Fibroblast of lung (primary cell): ENCODE measurements around the gene COL16A1. TPM values are rescaled to one million over a fixed set of nuclear protein-coding genes. Genes with fewer than 3 reads are reported as not detected.

ENCODE experiments used
- DNase-seq, 2 donors: peaks; one replicate each; pipeline versions ENCODE4 v3.0.0 to v3.0.0-alpha.2; 2010; ENCODE audit warnings: low read depth in 2 of 2
- H2AFZ ChIP-seq: 2 replicates; pipeline ENCODE4 v1.5.1; 2012; ENCODE audit warnings: low read length, control low read depth, inconsistent platforms
- H3K27ac ChIP-seq: 2 replicates; pipeline ENCODE4 v1.5.1; 2011; ENCODE audit warnings: low read length, control low read depth; ENCODE audit not compliant: insufficient read depth
- H3K27me3 ChIP-seq: 2 replicates; pipeline ENCODE4 v1.5.1; 2011; ENCODE audit warnings: mild to moderate bottlenecking, low read length; ENCODE audit not compliant: control insufficient read depth, insufficient read depth
- H3K36me3 ChIP-seq: 2 replicates; pipeline ENCODE4 v1.5.1; 2011; ENCODE audit warnings: low read length; ENCODE audit not compliant: control insufficient read depth, insufficient read depth
- H3K4me1 ChIP-seq: 2 replicates; pipeline ENCODE4 v1.5.1; 2011; ENCODE audit warnings: low read length; ENCODE audit not compliant: control insufficient read depth, insufficient read depth; ENCODE audit errors: extremely low read depth
- H3K4me2 ChIP-seq: 2 replicates; pipeline ENCODE4 v1.5.1; 2011; ENCODE audit warnings: low read length, control low read depth; ENCODE audit not compliant: insufficient read depth; ENCODE audit errors: extremely low read depth
- H3K4me3 ChIP-seq, 4 experiments: fragments of 200-600 bp in 1 of 4; sonication (generic) in 1 of 4; replicated peaks in 1 of 4; 2 replicates each; pipeline ENCODE4 v1.5.1; 2011 to 2016; ENCODE audit warnings: low read length in 4 of 4, low read depth in 3 of 4, mild to moderate bottlenecking in 3 of 4, control low read depth in 2 of 4, inconsistent platforms in 1 of 4, mixed read lengths in 1 of 4; ENCODE audit not compliant: insufficient read depth in 1 of 4; ENCODE audit errors: control extremely low read depth in 1 of 4
- H3K79me2 ChIP-seq: 2 replicates; pipeline ENCODE4 v1.5.1; 2012; ENCODE audit warnings: mild to moderate bottlenecking, low read length, inconsistent platforms; ENCODE audit not compliant: control insufficient read depth, insufficient read depth
- H3K9ac ChIP-seq: 2 replicates; pipeline ENCODE4 v1.5.1; 2011; ENCODE audit warnings: mild to moderate bottlenecking, low read length, control low read depth; ENCODE audit not compliant: insufficient read depth
- H3K9me3 ChIP-seq: 2 replicates; pipeline ENCODE4 v1.5.1; 2012; ENCODE audit warnings: low read depth, low read length; ENCODE audit not compliant: control insufficient read depth, insufficient read depth
- H4K20me1 ChIP-seq: 2 replicates; pipeline ENCODE4 v1.5.1; 2011; ENCODE audit warnings: low read length; ENCODE audit not compliant: control insufficient read depth, insufficient read depth; ENCODE audit errors: extremely low read depth
- CTCF ChIP-seq, 2 donors: IDR thresholded peaks in 1 of 2; conservative IDR thresholded peaks in 1 of 2; 1 replicate in 1 of 2; 2 replicates in 1 of 2; pipeline ENCODE4 v1.5.1; 2011 to 2012; ENCODE audit warnings: low read length in 2 of 2, control low read depth in 1 of 2, inconsistent platforms in 1 of 2, low read depth in 1 of 2, mild to moderate bottlenecking in 1 of 2
- EZH2 ChIP-seq: IDR thresholded peaks from 2 replicates; pipeline ENCODE4 v1.5.1; 2012; ENCODE audit warnings: low read length, control low read depth, mild to moderate bottlenecking; ENCODE audit errors: missing control alignments
- polyA plus RNA-seq, 2 donors: library from polyadenylated mRNA; depleted of rRNA in 1 of 2; stranded (reverse) in 1 of 2; unstranded in 1 of 2; fragments of >200 nt; gene quantifications; 2 replicates each; pipeline ENCODE4 v1.2.1, GENCODE V29; 2011 to 2012; ENCODE audit warnings: missing spikeins in 1 of 2
- total RNA-seq: library from RNA; depleted of rRNA; stranded (reverse); fragments of >200 nt; gene quantifications from 2 replicates; pipeline ENCODE4 v1.2.1, GENCODE V29; 2014

The COL16A1 gene
- total and polyA plus RNA-seq, 2 donors (not counting 1 experiment from before 2014, with no cell fraction given), result 20.9 to 80.3 TPM

DNA sequence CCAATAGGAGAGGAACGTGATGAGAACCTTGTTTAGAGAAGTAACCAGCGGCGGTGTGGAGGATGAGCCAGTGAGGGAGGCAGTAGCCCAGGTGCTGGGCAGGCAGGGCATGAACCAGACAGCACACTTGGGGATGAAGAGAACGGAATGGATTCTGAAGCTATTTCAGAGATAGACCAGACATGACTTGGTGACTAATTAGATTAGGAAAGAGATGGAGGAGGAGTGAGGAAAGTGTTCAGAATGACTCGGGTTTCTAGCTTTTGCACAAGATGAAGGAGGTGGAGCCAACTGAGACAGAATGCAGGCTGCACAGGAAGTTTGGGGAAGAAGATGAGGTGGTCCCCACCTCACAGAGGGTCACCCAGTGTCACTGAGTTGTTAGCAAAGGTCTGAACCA, 64.3 kb downstream of the COL16A1 start:
- no peak overlapping the region for H3K27ac ChIP-seq
- no peaks in the 10 kb centered on the region for H4K20me1 ChIP-seq
- DNase-seq, result peak; percentile 57 to 72

GRCh38 chr1:31637915-31638673, 65.7 kb downstream of the COL16A1 start:
- TF ChIP-seq EZH2 (no peak), CTCF (conservative IDR thresholded peaks at IDR 0.05 in 1 of 2, IDR thresholded peaks at IDR 0.05 in 1 of 2; ENCODE audit: low read depth in 1 of 2, low read length in 2 of 2) (no peak)

More for the DNA sequence above, 64.3 kb downstream of the COL16A1 start:
- no peaks in the 10 kb centered on the region for H3K9me3 ChIP-seq
- TF ChIP-seq CTCF (conservative IDR thresholded peaks at IDR 0.05 in 1 of 2, IDR thresholded peaks at IDR 0.05 in 1 of 2; ENCODE audit: low read depth in 1 of 2, low read length in 2 of 2) (no peak), EZH2 (no peak)
- H2AFZ ChIP-seq, result no peak overlapping the region
- H3K9ac ChIP-seq, result no peak overlapping the region
- peaks cover 50% of the 10 kb centered on the region for H3K79me2 ChIP-seq
- H3K4me2 ChIP-seq, result no peak overlapping the region
- H3K4me1 ChIP-seq, result peaks cover 6% of the 10 kb centered on the region
- H3K27me3 ChIP-seq, result no peaks in the 10 kb centered on the region
- H3K4me3 ChIP-seq, result no peak overlapping the region
- no peaks in the 10 kb centered on the region for H3K36me3 ChIP-seq

DNA sequence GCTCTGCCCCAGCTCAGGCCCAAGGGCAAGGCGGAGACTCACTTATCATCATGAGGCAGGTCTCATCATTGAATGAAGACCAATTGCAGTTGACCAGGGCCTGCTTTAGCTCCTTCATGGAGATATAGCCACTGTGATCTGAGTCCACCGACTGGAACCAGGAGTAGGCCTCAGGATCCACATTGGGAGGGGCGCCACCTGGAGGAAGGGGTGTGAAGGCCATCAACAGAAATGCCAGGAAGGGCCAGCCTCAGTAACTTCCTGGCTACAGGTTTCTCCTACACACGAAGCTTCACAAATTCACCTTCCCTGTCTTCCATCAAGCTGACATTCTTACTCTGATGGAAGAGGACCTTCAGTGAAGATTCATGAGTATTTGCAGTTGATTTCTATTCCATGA, 70.7 kb downstream of the COL16A1 start:
- Histone ChIP-seq H3K27ac (no peak overlapping the region), H3K4me2 (no peak overlapping the region)
- no peak for DNase-seq

More at GRCh38 chr1:31637915-31638673, 65.7 kb downstream of the COL16A1 start:
- no peak overlapping the region for H2AFZ ChIP-seq
- H3K36me3 ChIP-seq, result no peaks in the 10 kb centered on the region
- no peaks in the 10 kb centered on the region for H3K27me3 ChIP-seq
- no peak overlapping the region for H3K4me3 ChIP-seq
- H3K4me2 ChIP-seq, result no peak overlapping the region
- no peaks in the 10 kb centered on the region for H4K20me1 ChIP-seq
- DNase-seq, result no peak
- no peak overlapping the region for H3K27ac ChIP-seq
- H3K79me2 ChIP-seq, result peaks cover 41% of the 10 kb centered on the region
- H3K9me3 ChIP-seq, result no peaks in the 10 kb centered on the region
- H3K4me1 ChIP-seq, result peaks cover 6% of the 10 kb centered on the region
- no peak overlapping the region for H3K9ac ChIP-seq

More for the DNA sequence above, 70.7 kb downstream of the COL16A1 start:
- Histone ChIP-seq H3K9ac (no peak overlapping the region), H4K20me1 (no peaks in the 10 kb centered on the region), H3K4me1 (peaks cover under 1% of the 10 kb centered on the region), H3K4me3 (no peak overlapping the region), H3K79me2 (peaks cover 18% of the 10 kb centered on the region), H2AFZ (no peak overlapping the region), H3K9me3 (no peaks in the 10 kb centered on the region), H3K27me3 (no peaks in the 10 kb centered on the region), H3K36me3 (peaks cover 7% of the 10 kb centered on the region)
- TF ChIP-seq CTCF (conservative IDR thresholded peaks at IDR 0.05 in 1 of 2, IDR thresholded peaks at IDR 0.05 in 1 of 2; ENCODE audit: low read depth in 1 of 2, low read length in 2 of 2), result peak; percentile 32 to 46
- no peak for TF ChIP-seq EZH2
